Heart right ventricle (tissue), 16 donors: ENCODE data around the gene FBLIM1. TPM values are rescaled to one million over a fixed set of nuclear protein-coding genes. Genes with fewer than 3 reads are reported as not detected.
A peak's percentile ranks its signal among the peaks of the same experiment; 100 is the strongest.

Experiments
- ATAC-seq, 8 donors: fragments of 200-7000 bp; cut with Tn5 transposase; one replicate each; pipeline ENCODE4 v1.9.1; 2020; ENCODE audit warnings: mild to moderate bottlenecking in 8 of 8, moderate library complexity in 8 of 8, moderate number of reproducible peaks in 1 of 8
- DNase-seq, 2 donors: peaks; one replicate each; pipeline ENCODE4 v3.0.0-alpha.2; 2020
- H3K27ac ChIP-seq, 10 donors: fragments of 200-600 bp; sonication (generic) in 2 of 10; one replicate each; pipeline versions ENCODE4 v1.5.0 to v1.8.0; 2020 to 2022; ENCODE audit warnings: mild to moderate bottlenecking in 3 of 10
- H3K27me3 ChIP-seq, 7 donors: fragments of 200-600 bp; one replicate each; pipeline ENCODE4 v1.8.0; 2021 to 2022; ENCODE audit warnings: mild to moderate bottlenecking in 2 of 7
- H3K36me3 ChIP-seq, 9 donors: fragments of 200-600 bp; sonication (generic) in 1 of 9; one replicate each; pipeline versions ENCODE4 v1.5.0 to v1.8.0; 2020 to 2022; ENCODE audit warnings: mild to moderate bottlenecking in 2 of 9
- H3K4me1 ChIP-seq, 9 donors: fragments of 200-600 bp; sonication (generic) in 1 of 9; one replicate each; pipeline versions ENCODE4 v1.5.0 to v1.8.0; 2020 to 2022; ENCODE audit warnings: mild to moderate bottlenecking in 4 of 9
- H3K4me3 ChIP-seq, 10 donors: fragments of 200-600 bp; sonication (generic) in 2 of 10; one replicate each; pipeline versions ENCODE4 v1.5.0 to v1.8.0; 2020 to 2022; ENCODE audit warnings: mild to moderate bottlenecking in 7 of 10, moderate library complexity in 2 of 10
- H3K9me3 ChIP-seq, 11 donors: fragments of 200-600 bp in 10 of 11; sonication (generic) in 2 of 11; one replicate each; pipeline versions ENCODE4 v1.5.0 to v1.8.0; 2013 to 2022; ENCODE audit warnings: mild to moderate bottlenecking in 2 of 11, control low read depth in 1 of 11, moderate library complexity in 1 of 11
- CTCF ChIP-seq, 9 donors: fragments of 200-600 bp; sonication (generic) in 2 of 9; IDR thresholded peaks; one replicate each; pipeline versions ENCODE4 v1.5.0 to v1.8.0; 2021 to 2022; ENCODE audit warnings: antibody characterized with exemption in 9 of 9, mild to moderate bottlenecking in 5 of 9, moderate library complexity in 1 of 9
- WGBS, 2 donors: extraction: QIAGEN DNeasy Blood & Tissue Kit; methylation state at CpG; one replicate each; pipeline ENCODE4 v1.1.7; 2013; ENCODE audit warnings: inconsistent platforms in 1 of 2; 5-methylcytosine and 5-hydroxymethylcytosine counted together
- intact Hi-C, 10 donors: fragments of 100-400 bp; cut with DNase I; formaldehyde crosslinking; loops; one replicate each; pipeline versions ENCODE4 v1.11.1 to v1.14.2; 2022
- polyA plus RNA-seq, 2 donors: library from polyadenylated mRNA; stranded (reverse); fragments of 200-250 nt; gene quantifications; one replicate each; pipeline ENCODE4 v1.2.3, GENCODE V29; 2013
- total RNA-seq, 10 donors: library from RNA; stranded (reverse); fragmentation: NEBNext Ultra II Directional in 3 of 10; extraction: Animal tissue kit (Norgen Biotek cat#: 25700) in 3 of 10; gene quantifications; one replicate each; pipeline versions ENCODE4 v1.2.1 to v1.2.4, GENCODE V29; 2021 to 2023
- donor health status: Arrhythmogenic right ventricular cardiomyopathy.
- donor health status: ischemic (EF 13 %, LVEDD 7.1; RV severe dilation, severe dysfunction).
- donor health status: healthy with polysubstance abuse.
- donor health status: DM: no; HTN: yes; CAD: no.
- donor health status: DM: no; HTN: no; CAD: no.
- donor health status: ischemic (EF 25% LVEDD 6.9; RV normal size, moderate dysfunction).
- donor health status: ischemic (EF 25% LVEDD 5.7; RV mildly dilated, moderate dysfunction).
- donor health status: healthy.
- donor health status: DM: yes; HTN: yes; CAD: no.
- donor health status: Ischemic cardiomyopathy.
- donor health status: ischemic (EF 35%, LVEDD 5.7; RV mildly dilated, moderate dysfunction).
- donor health status: nonischemic (EF 11% LVEDD 7.7; RV severe dilation, severe dysfunction).
- donor health status: DM: yes; HTN: yes; CAD: no.
- donor health status: PGD.
- donor health status: ischemic (EF 29% LVEDD 5.4; RV normal size, mild dysfunction).
- donor health status: nonischemic (EF 23%, LVEDD 6.1; RV moderate dilation, normal function).

The FBLIM1 gene
- total and polyA plus RNA-seq, 12 donors = 27.0 to 115 (median 58.7) TPM

GRCh38 chr1:15731735-15732685 lies 26.6 kb upstream of the FBLIM1 start:
- peaks cover 0 to 83% (median 71%) of the 10 kb centered on the region in 9 donors for H3K36me3 ChIP-seq
- 93 to 95% methylated on average over 39 of the region's 39 CpGs for WGBS, 2 donors
- DNase-seq = no peak
- intact Hi-C loops = loop anchor here in 1 of 10 donors (10.0 kb wide), 1 partner anchor 47 kb away; the partner anchor contains the start of gene PLEKHM2
- no peak for ATAC-seq
- peaks cover 0 to 32% (median 19%) of the 10 kb centered on the region in 9 donors for H3K4me1 ChIP-seq
- no peaks in the 10 kb centered on the region for H3K27me3 ChIP-seq
- H3K4me3 ChIP-seq = no peak overlapping the region
- no peaks in the 10 kb centered on the region for H3K9me3 ChIP-seq
- TF ChIP-seq CTCF (IDR thresholded peaks at IDR 0.05) = no peak
- H3K27ac ChIP-seq = peak overlapping the region in 1 of 10 donors; percentile 7

- intact Hi-C loops = loop anchor here in 1 of 10 donors (10.0 kb wide), 1 partner anchor 48 kb away; the partner anchor contains the start of gene PLEKHM2
- DNase-seq (no peak), ATAC-seq (no peak)
- Histone ChIP-seq H3K4me3 (no peak overlapping the region), H3K27me3 (no peaks in the 10 kb centered on the region), H3K9me3 (no peaks in the 10 kb centered on the region), H3K4me1 (peaks cover 0 to 34% (median 17%) of the 10 kb centered on the region in 9 donors), H3K27ac (no peak overlapping the region), H3K36me3 (peaks cover 0 to 76% (median 64%) of the 10 kb centered on the region in 9 donors)
- 80 to 81% methylated on average over 7 of the region's 7 CpGs for WGBS, 2 donors
- TF ChIP-seq CTCF (IDR thresholded peaks at IDR 0.05) = no peak
Observed at GRCh38 chr1:15732686-15733081, 25.9 kb upstream of the FBLIM1 start.

- Histone ChIP-seq H3K4me1 (peaks cover 0 to 34% (median 21%) of the 10 kb centered on the region in 9 donors), H3K27me3 (no peaks in the 10 kb centered on the region), H3K4me3 (no peak overlapping the region), H3K27ac (no peak overlapping the region), H3K9me3 (no peaks in the 10 kb centered on the region), H3K36me3 (peaks cover 0 to 70% (median 58%) of the 10 kb centered on the region in 9 donors)
- DNase-seq = no peak
- TF ChIP-seq CTCF (IDR thresholded peaks at IDR 0.05) = no peak
- intact Hi-C loops = loop anchor here in 1 of 10 donors (10.0 kb wide), 1 partner anchor 48 kb away; the partner anchor contains the start of gene PLEKHM2
- WGBS, 2 donors = 90 to 94% methylated on average over 11 of the region's 11 CpGs
- ATAC-seq = no peak
Observed at GRCh38 chr1:15733218-15733725, 25.3 kb upstream of the FBLIM1 start.

DNA sequence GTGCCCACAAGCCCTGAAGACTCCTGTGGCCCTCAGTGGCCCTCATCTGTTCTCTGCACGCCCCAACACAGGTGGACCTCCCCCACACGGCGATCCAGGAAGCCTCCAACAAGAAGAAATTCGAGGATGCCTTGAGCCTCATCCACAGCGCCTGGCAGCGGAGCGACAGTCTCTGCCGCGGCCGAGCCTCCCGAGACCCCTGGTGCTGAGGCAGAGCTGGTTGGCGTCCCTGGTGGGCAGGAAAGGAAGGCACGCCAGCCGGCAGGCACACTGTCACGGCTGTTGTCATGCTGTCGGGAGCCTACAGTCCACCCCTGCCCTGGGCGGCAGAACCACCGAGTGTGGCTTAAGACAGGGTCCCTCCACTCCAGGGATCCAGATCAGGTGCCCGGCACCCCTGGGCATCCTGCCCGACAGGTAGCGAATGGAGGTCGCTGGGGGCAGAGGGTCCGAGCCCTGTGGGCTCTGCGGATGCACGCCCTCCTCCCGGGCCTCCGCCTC lies 24.8 kb upstream of the FBLIM1 start:
- WGBS, 2 donors = 89 to 93% methylated on average over 27 of the region's 27 CpGs
- DNase-seq (no peak), ATAC-seq (no peak)
- H3K36me3 ChIP-seq = peaks cover 0 to 65% (median 53%) of the 10 kb centered on the region in 9 donors
- H3K9me3 ChIP-seq = no peaks in the 10 kb centered on the region
- H3K27me3 ChIP-seq = no peaks in the 10 kb centered on the region
- no peak overlapping the region for H3K4me3 ChIP-seq
- H3K27ac ChIP-seq = no peak overlapping the region
- peaks cover 0 to 34% (median 21%) of the 10 kb centered on the region in 9 donors for H3K4me1 ChIP-seq
- no peak for TF ChIP-seq CTCF (IDR thresholded peaks at IDR 0.05)
- intact Hi-C loops = loop anchor here in 1 of 10 donors (10.0 kb wide), 1 partner anchor 49 kb away; the partner anchor contains the start of gene PLEKHM2
